ENCODE data around the gene MRPL57.
"Not testable (repeated sequence)": the region's sequence is repeated elsewhere in the genome, so short reads cannot be mapped to it uniquely, and the experiment has no call there.

The MRPL57 gene

GRCh38 chr13:21197606-21198225 lies 21.3 kb downstream of the MRPL57 start:
- DNase-seq, result not testable (repeated sequence)

GRCh38 chr13:21198391-21198790 lies 21.9 kb downstream of the MRPL57 start:
- DNase-seq, result not testable (repeated sequence)

- peak; percentile 19 for DNase-seq
Observed at GRCh38 chr13:21201456-21202190, 25.2 kb downstream of the MRPL57 start.

GRCh38 chr13:21202767-21203531 lies 26.5 kb downstream of the MRPL57 start:
- DNase-seq, result no peak

- DNase-seq, result no peak
Observed at GRCh38 chr13:21208652-21209154, 32.2 kb downstream of the MRPL57 start.

- DNase-seq, result no peak
Observed at GRCh38 chr13:21212138-21212775, 35.8 kb downstream of the MRPL57 start.

- not testable (repeated sequence) for DNase-seq
Observed at GRCh38 chr13:21215419-21215818, 39.0 kb downstream of the MRPL57 start.

- DNase-seq, result no peak
Observed at GRCh38 chr13:21216332-21216731, 39.9 kb downstream of the MRPL57 start.

- DNase-seq, result peak; percentile 53
Observed at GRCh38 chr13:21218351-21219035, 42.0 kb downstream of the MRPL57 start.

GRCh38 chr13:21219036-21219381 lies 42.6 kb downstream of the MRPL57 start:
- DNase-seq, result no peak

GRCh38 chr13:21219716-21220115 lies 43.3 kb downstream of the MRPL57 start:
- not testable (repeated sequence) for DNase-seq

GRCh38 chr13:21221268-21221667 lies 44.8 kb downstream of the MRPL57 start:
- no peak for DNase-seq

GRCh38 chr13:21225082-21225481 lies 48.6 kb downstream of the MRPL57 start:
- DNase-seq, result no peak

GRCh38 chr13:21225841-21226581 lies 49.6 kb downstream of the MRPL57 start:
- no peak for DNase-seq

GRCh38 chr13:21227917-21228316 lies 51.5 kb downstream of the MRPL57 start:
- no peak for DNase-seq

Measured in KG1 (cell line).